ENCODE measurements around the gene FARS2.

DNA sequence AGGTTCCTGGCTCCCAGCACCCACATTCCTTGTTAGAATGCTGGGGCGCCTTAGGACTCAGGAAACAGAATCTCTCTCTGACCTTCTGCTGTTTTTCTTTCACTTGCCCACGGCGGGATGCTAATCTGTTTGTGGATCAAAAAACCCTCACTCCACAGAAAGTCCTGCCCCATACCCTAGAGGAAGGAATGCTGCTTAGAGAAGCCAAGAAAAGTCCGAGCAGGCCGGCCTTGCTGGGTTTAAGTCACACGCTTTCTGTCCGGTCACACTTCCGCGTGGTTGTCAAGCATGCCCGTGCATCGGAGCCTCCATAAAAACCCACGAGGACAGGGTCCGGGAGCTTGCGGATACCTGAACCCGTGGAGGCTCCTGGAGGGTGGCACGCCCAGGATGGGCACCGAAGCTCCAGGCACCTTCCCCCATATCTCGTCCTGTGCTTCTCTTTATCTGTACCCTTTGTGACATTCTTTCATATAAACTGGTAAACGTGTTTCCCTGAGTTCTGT is 522.3 kb downstream of the FARS2 start:
- TF ChIP-seq, protein P1, sequence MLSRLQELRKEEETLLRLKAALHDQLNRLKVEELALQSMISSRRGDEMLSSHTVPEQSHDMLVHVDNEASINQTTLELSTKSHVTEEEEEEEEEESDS (CRISPR knock-in tag; IDR thresholded peaks at IDR 0.05; ENCODE audit: borderline replicate concordance): no peak
- TF ChIP-seq, protein P2, sequence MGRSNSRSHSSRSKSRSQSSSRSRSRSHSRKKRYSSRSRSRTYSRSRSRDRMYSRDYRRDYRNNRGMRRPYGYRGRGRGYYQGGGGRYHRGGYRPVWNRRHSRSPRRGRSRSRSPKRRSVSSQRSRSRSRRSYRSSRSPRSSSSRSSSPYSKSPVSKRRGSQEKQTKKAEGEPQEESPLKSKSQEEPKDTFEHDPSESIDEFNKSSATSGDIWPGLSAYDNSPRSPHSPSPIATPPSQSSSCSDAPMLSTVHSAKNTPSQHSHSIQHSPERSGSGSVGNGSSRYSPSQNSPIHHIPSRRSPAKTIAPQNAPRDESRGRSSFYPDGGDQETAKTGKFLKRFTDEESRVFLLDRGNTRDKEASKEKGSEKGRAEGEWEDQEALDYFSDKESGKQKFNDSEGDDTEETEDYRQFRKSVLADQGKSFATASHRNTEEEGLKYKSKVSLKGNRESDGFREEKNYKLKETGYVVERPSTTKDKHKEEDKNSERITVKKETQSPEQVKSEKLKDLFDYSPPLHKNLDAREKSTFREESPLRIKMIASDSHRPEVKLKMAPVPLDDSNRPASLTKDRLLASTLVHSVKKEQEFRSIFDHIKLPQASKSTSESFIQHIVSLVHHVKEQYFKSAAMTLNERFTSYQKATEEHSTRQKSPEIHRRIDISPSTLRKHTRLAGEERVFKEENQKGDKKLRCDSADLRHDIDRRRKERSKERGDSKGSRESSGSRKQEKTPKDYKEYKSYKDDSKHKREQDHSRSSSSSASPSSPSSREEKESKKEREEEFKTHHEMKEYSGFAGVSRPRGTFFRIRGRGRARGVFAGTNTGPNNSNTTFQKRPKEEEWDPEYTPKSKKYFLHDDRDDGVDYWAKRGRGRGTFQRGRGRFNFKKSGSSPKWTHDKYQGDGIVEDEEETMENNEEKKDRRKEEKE (IDR thresholded peaks at IDR 0.05): no peak
- TF ChIP-seq ZNF30 (CRISPR knock-in tag; IDR thresholded peaks at IDR 0.05) (no peak), ATAD3A (CRISPR knock-in tag; IDR thresholded peaks at IDR 0.05) (no peak), ZBTB10 (CRISPR knock-in tag; IDR thresholded peaks at IDR 0.05; ENCODE audit: borderline replicate concordance) (no peak), ZKSCAN8 (CRISPR knock-in tag; IDR thresholded peaks at IDR 0.05; ENCODE audit: borderline replicate concordance) (no peak), MAFK (conservative IDR thresholded peaks at IDR 0.05 in 1 of 2, IDR thresholded peaks at IDR 0.05 in 1 of 2; ENCODE audit: low read length in 2 of 2) (no peak), ATRX (CRISPR knock-in tag; IDR thresholded peaks at IDR 0.05; ENCODE audit: borderline replicate concordance) (no peak), ZNF143 (CRISPR knock-in tag; IDR thresholded peaks at IDR 0.05) (no peak), TBP (CRISPR knock-in tag; IDR thresholded peaks at IDR 0.05) (no peak), CREB1 (IDR thresholded peaks at IDR 0.05) (no peak), CREB1 (CRISPR knock-in tag; IDR thresholded peaks at IDR 0.05) (no peak)
- TF ChIP-seq, protein P3, sequence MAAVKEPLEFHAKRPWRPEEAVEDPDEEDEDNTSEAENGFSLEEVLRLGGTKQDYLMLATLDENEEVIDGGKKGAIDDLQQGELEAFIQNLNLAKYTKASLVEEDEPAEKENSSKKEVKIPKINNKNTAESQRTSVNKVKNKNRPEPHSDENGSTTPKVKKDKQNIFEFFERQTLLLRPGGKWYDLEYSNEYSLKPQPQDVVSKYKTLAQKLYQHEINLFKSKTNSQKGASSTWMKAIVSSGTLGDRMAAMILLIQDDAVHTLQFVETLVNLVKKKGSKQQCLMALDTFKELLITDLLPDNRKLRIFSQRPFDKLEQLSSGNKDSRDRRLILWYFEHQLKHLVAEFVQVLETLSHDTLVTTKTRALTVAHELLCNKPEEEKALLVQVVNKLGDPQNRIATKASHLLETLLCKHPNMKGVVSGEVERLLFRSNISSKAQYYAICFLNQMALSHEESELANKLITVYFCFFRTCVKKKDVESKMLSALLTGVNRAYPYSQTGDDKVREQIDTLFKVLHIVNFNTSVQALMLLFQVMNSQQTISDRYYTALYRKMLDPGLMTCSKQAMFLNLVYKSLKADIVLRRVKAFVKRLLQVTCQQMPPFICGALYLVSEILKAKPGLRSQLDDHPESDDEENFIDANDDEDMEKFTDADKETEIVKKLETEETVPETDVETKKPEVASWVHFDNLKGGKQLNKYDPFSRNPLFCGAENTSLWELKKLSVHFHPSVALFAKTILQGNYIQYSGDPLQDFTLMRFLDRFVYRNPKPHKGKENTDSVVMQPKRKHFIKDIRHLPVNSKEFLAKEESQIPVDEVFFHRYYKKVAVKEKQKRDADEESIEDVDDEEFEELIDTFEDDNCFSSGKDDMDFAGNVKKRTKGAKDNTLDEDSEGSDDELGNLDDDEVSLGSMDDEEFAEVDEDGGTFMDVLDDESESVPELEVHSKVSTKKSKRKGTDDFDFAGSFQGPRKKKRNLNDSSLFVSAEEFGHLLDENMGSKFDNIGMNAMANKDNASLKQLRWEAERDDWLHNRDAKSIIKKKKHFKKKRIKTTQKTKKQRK (IDR thresholded peaks at IDR 0.05; ENCODE audit: low read length): no peak

Data from HepG2 (cell line).